HepG2 (cell line): Measurements from ENCODE around the gene SMIM1. TPM values are rescaled to one million over a fixed set of nuclear protein-coding genes. Genes with fewer than 3 reads are reported as not detected.

ENCODE experiments used
- BORCS8-MEF2B ChIP-seq: sonication (generic); formaldehyde crosslinking; IDR thresholded peaks from 2 replicates; pipeline ENCODE4 v1.8.0; 2022; ENCODE audit warnings: mild to moderate bottlenecking, missing genetic modification reagents
- EEA1 ChIP-seq: sonication (generic); formaldehyde crosslinking; IDR thresholded peaks from 2 replicates; pipeline ENCODE4 v1.5.1; 2020; ENCODE audit warnings: mild to moderate bottlenecking, missing genetic modification reagents, borderline replicate concordance
- FOXA1 ChIP-seq, 2 experiments: fragments of 450-650 bp in 1 of 2; sonication (generic) in 1 of 2; formaldehyde crosslinking in 1 of 2; IDR thresholded peaks; 2 replicates each; pipeline versions ENCODE4 v1.4.0 to v1.6.1; 2016 to 2020; ENCODE audit warnings: missing genetic modification reagents in 1 of 2
- GTF2F1 ChIP-seq: fragments of 150-350 bp; IDR thresholded peaks from 2 replicates; pipeline ENCODE4 v1.6.1; 2014; ENCODE audit warnings: low read length
- WIZ ChIP-seq: sonication (generic); formaldehyde crosslinking; IDR thresholded peaks from 2 replicates; pipeline ENCODE4 v1.5.1; 2020; ENCODE audit warnings: mild to moderate bottlenecking, missing genetic modification reagents
- ZNF337 ChIP-seq: sonication (generic); formaldehyde crosslinking; IDR thresholded peaks from 2 replicates; pipeline ENCODE4 v1.5.1; 2020; ENCODE audit warnings: missing genetic modification reagents, low read depth, mild to moderate bottlenecking, borderline replicate concordance
- ZNF431 ChIP-seq: sonication (generic); formaldehyde crosslinking; IDR thresholded peaks from 2 replicates; pipeline ENCODE4 v1.9.0; 2022; ENCODE audit warnings: missing genetic modification reagents, low read depth, mild to moderate bottlenecking, borderline replicate concordance
- ZNF589 ChIP-seq: sonication (generic); formaldehyde crosslinking; conservative IDR thresholded peaks from 2 replicates; pipeline ENCODE4 v1.8.0; 2022; ENCODE audit warnings: mild to moderate bottlenecking, moderate library complexity, missing genetic modification reagents
- polyA plus RNA-seq, 8 experiments: library from polyadenylated mRNA; depleted of rRNA in 3 of 8; stranded (reverse) in 7 of 8; unstranded in 1 of 8; fragments of >200 nt; fragmentation: Illumina TruSeq in 4 of 8; extraction: Trizol in 4 of 8; gene quantifications; 2 replicates each; pipeline versions ENCODE4 v1.2.1 to v1.2.3, GENCODE V29; 2011 to 2016; ENCODE audit warnings: low read depth in 4 of 8, missing spikeins in 1 of 8, mixed read lengths in 1 of 8; ENCODE audit not compliant: insufficient read depth in 1 of 8
- total RNA-seq, 5 experiments: library from RNA; depleted of rRNA; stranded (reverse); fragments of >200 nt; fragmentation: Illumina TruSeq; extraction: Trizol; gene quantifications; 2 replicates each; pipeline ENCODE4 v1.2.3, GENCODE V29; 2016; ENCODE audit warnings: low read depth in 1 of 5
- TF ChIP-seq, protein P1 (sequence below): IDR thresholded peaks from 2 replicates; pipeline ENCODE4 v1.6.1; 2016
- TF ChIP-seq, protein P2 (sequence below): sonication (generic); formaldehyde crosslinking; IDR thresholded peaks from 2 replicates; pipeline ENCODE4 v1.5.0; 2020; ENCODE audit warnings: missing genetic modification reagents
- TF ChIP-seq, protein P3 (sequence below): sonication (generic); formaldehyde crosslinking; IDR thresholded peaks from 2 replicates; pipeline ENCODE4 v1.8.1; 2023; ENCODE audit warnings: mild to moderate bottlenecking, inconsistent platforms, moderate library complexity, missing genetic modification reagents, borderline replicate concordance
- TF ChIP-seq, protein P4 (sequence below): sonication (generic); formaldehyde crosslinking; IDR thresholded peaks from 2 replicates; pipeline ENCODE4 v1.4.0; 2020; ENCODE audit warnings: missing genetic modification reagents, borderline replicate concordance

SMIM1 gene
- total and polyA plus RNA-seq, 2 of the 13 experiments (the other 11 are each of a cell fraction or from before 2014, with no cell fraction given) = 12.4 to 56.3 TPM

DNA sequence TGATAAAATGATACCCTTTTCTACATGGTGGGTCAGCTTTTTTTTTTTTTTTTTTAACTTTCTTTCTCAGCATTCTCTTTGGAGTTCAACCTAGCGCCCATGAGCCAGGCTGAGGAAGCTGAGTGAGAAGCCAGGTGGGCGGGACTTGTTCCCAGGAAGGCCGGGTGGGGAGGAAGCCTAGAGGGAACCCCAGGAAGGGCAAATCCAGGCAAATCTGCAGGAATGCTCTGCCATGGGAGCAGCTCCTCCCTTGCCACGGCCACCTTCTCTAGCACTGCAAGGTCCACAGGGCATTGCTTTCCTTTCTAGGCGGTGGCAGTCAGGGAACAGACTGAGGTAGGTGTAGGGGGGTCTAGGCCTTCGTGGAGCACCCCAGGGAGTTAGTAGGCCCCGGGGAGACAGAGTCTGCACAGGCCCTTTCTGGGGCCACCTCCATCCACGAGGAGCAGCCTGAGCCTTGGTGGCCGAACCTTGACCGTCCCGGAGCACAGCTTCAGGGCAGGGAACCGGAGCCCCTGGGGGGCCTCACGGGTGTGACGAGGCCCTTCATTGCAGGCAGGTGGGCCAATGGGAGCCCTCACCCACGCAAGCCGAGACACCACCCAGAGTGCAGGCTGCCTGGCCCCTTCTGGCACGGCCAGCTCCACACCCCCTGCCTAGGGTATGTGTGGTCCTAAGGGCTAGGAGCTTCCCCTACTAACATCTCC is 38.5 kb upstream of the SMIM1 start (continued):
- TF ChIP-seq EEA1 (CRISPR knock-in tag) = no peak
- TF ChIP-seq WIZ (CRISPR knock-in tag) = no peak
- TF ChIP-seq, protein P1, sequence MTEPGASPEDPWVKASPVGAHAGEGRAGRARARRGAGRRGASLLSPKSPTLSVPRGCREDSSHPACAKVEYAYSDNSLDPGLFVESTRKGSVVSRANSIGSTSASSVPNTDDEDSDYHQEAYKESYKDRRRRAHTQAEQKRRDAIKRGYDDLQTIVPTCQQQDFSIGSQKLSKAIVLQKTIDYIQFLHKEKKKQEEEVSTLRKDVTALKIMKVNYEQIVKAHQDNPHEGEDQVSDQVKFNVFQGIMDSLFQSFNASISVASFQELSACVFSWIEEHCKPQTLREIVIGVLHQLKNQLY (CRISPR knock-in tag) = no peak
- TF ChIP-seq BORCS8-MEF2B = peak; percentile 14; the same call in 1 of the 2 replicates
- TF ChIP-seq GTF2F1 = no peak
- TF ChIP-seq FOXA1 (IDR thresholded peaks at IDR 0.05) = no peak
- no peak for TF ChIP-seq FOXA1 (CRISPR knock-in tag; IDR thresholded peaks at IDR 0.05)
- TF ChIP-seq, protein P2, sequence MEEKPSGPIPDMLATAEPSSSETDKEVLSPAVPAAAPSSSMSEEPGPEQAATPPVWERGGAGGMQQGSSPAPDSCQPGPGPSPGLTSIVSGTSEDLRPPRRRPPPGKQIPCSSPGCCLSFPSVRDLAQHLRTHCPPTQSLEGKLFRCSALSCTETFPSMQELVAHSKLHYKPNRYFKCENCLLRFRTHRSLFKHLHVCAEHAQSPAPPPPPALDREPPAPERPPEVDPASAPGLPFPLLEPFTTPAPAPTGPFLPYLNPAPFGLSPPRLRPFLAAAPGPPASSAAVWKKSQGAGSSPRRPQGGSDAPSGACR = no peak
- TF ChIP-seq ZNF337 (CRISPR knock-in tag) = no peak
- TF ChIP-seq ZNF589 (CRISPR knock-in tag) = no peak
- TF ChIP-seq, protein P3, sequence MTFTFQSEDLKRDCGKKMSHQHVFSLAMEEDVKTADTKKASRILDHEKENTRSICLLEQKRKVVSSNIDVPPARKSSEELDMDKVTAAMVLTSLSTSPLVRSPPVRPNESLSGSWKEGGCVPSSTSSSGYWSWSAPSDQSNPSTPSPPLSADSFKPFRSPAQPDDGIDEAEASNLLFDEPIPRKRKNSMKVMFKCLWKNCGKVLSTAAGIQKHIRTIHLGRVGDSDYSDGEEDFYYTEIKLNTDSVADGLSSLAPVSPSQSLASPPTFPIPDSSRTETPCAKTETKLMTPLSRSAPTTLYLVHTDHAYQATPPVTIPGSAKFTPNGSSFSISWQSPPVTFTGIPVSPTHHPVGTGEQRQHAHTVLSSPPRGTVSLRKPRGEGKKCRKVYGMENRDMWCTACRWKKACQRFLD (CRISPR knock-in tag) = no peak
- TF ChIP-seq ZNF431 (CRISPR knock-in tag) = no peak
- TF ChIP-seq, protein P4, sequence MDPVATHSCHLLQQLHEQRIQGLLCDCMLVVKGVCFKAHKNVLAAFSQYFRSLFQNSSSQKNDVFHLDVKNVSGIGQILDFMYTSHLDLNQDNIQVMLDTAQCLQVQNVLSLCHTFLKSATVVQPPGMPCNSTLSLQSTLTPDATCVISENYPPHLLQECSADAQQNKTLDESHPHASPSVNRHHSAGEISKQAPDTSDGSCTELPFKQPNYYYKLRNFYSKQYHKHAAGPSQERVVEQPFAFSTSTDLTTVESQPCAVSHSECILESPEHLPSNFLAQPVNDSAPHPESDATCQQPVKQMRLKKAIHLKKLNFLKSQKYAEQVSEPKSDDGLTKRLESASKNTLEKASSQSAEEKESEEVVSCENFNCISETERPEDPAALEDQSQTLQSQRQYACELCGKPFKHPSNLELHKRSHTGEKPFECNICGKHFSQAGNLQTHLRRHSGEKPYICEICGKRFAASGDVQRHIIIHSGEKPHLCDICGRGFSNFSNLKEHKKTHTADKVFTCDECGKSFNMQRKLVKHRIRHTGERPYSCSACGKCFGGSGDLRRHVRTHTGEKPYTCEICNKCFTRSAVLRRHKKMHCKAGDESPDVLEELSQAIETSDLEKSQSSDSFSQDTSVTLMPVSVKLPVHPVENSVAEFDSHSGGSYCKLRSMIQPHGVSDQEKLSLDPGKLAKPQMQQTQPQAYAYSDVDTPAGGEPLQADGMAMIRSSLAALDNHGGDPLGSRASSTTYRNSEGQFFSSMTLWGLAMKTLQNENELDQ (CRISPR knock-in tag) = no peak
